GM12892 (cell line): ENCODE measurements around the gene TRPM2.

Experiments
- POLR2A ChIP-seq: IDR thresholded peaks from 2 replicates; pipeline ENCODE4 v1.6.1; 2011; ENCODE audit warnings: low read depth, low read length, control low read depth
- TAF1 ChIP-seq: IDR thresholded peaks from 2 replicates; pipeline ENCODE4 v1.6.1; 2011; ENCODE audit warnings: low read depth, mild to moderate bottlenecking, control low read depth, low read length, borderline replicate concordance

GRCh38 chr21:44485254-44485793 is 131.9 kb downstream of the TRPM2 start:
- TF ChIP-seq POLR2A (no peak), TAF1 (no peak)
